GM19452 (cell line): ENCODE measurements around the gene STARD9.

ENCODE experiments used
- ATAC-seq: cut with Tn5 transposase; IDR thresholded peaks from one replicate; pipeline ENCODE4 v1.9.1; 2021; ENCODE audit not compliant: unreplicated experiment

Gene STARD9

GRCh38 chr15:42692536-42692935 lies 117.1 kb downstream of the STARD9 start:
- no peak for ATAC-seq

DNA sequence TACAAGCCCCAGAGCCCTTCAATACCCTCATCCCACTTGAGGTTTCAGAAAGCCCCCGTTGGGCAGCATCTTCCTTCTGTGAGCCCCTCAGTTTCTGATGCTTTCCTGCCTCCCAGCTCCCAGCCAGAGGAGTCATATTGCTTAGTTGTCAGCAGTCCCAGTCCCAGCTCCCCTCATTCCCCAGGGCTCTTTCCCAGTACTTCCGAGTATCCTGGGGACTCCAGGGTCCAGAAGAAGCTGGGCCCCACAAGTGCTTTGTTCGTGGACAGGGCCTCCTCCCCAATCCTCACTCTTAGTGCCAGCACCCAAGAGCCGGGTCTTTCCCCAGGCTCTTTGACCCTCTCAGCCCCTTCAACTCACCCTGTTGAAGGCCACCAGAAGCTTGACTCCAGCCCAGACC lies 117.6 kb downstream of the STARD9 start:
- ATAC-seq = no peak

DNA sequence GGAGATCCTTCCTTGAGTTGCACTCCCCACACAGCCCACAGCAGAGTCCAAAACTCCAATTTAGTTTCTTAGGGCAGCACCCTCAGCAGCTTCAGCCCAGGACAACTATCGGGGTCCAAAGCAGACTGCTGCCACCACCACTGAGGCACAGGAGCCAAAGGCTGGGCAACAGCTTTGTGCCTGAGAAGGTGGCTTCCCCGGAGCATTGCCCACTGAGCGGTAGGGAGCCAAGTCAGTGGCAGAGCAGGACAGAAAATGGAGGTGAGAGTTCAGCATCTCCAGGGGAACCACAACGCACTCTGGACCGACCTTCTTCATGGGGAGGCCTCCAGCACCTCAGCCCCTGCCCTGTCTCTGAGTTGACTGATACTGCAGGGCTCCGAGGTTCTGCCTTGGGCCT lies 118.1 kb downstream of the STARD9 start:
- ATAC-seq = no peak

- no peak for ATAC-seq
Measured at GRCh38 chr15:42693942-42694341, 118.5 kb downstream of the STARD9 start.

DNA sequence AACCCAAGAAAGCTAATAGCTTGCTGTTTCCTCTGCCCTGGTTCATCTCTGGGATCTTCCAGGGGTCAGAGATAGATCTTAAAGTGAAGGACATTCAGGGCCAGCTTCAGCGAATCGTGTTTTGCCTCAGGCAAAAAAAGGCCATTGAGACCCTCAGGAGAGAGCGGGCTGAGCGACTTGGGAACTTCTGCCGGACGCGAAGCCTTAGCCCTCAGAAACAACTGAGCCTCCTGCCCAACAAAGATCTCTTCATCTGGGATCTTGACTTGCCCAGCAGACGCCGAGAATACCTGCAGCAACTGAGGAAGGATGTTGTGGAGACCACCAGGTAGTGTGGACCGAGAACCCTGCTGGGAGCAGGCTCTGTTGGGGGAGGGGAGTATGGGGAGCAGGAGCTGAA lies 119.0 kb downstream of the STARD9 start:
- no peak for ATAC-seq

GRCh38 chr15:42695527-42696071 lies 120.2 kb downstream of the STARD9 start:
- no peak for ATAC-seq

DNA sequence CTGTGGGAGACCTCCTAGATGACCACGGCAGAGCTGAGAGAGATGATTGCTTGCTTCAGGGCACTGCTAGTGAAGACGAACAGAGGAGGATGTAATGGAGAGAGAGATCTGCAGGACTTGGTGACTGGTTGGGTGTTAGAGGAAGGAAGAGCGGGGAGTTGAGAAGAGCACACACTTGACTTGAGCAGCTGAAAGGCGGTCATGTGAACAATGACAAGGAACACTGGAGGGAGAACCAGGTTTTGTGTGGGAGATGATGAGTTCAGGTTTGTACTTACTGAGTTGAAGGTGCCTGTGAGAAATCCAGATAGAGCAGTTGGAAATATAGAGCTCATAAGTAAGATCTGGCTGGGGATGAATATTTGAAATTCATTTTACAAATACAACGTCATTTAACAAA lies 121.2 kb downstream of the STARD9 start:
- no peak for ATAC-seq

DNA sequence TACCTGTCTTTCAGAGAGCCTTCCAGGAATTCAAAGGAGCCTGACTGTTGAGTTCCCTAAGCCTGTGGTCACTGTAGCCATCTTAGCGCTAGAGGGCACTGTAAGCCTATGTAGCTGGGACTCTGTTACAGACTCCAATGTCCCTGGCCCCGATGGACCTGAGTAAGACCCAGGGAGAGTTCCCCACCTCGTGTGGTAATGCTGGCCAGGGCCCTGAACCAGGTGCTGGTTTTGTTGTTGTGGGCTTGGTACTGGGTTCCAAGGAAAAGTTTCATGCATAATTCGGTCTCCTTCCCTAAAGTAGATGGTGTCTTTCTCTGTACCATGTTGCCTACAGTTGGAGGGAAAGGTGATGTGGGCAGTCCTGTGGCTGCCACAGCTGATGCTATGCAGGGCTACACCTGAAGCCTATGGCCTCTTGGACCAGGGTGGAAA lies 129.1 kb downstream of the STARD9 start:
- ATAC-seq = no peak

- no peak for ATAC-seq
Measured at GRCh38 chr15:42705336-42705735, 129.9 kb downstream of the STARD9 start.

DNA sequence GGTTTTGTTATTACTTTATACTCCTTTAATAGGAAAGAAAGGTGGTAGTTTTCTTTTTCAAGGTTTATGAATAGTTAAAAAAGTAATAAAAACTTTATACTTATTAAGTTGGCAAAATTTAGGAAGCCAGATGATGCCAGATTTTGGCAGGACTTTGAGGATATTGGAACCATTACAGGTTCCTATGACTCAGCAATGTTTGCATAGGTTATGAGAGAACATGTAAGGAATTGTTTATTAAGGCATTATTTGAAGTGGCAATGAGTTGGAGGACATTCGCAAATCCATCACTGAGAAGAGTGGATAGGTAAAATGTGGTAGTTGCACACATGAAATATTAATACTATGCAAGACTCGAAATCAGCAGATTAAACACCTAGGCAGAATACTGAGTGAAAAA lies 131.7 kb downstream of the STARD9 start:
- ATAC-seq = no peak

GRCh38 chr15:42707873-42708544 lies 132.6 kb downstream of the STARD9 start:
- no peak for ATAC-seq

DNA sequence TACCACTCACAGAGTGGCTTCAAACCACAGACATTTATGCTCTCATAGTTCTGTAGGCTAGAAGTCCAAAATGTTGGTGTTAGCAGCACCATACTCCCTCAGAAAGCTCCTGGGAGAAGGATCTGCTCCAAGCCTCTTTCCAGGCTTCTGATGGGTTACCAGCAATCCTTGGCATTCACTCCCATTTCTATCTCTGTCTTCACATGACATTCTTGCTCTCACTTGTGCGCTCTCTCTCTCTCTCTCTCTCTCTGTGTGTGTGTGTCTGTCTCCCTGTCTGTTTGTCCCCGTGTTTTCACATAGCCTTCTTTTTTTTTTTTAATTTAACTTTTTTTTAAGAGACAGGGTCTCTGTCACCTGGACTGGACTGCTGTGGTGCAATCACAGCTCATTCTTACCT lies 135.3 kb downstream of the STARD9 start:
- ATAC-seq = no peak

GRCh38 chr15:42711746-42712145 lies 136.3 kb downstream of the STARD9 start:
- no peak for ATAC-seq

GRCh38 chr15:42712584-42712983 lies 137.2 kb downstream of the STARD9 start:
- ATAC-seq = no peak

GRCh38 chr15:42716125-42716524 lies 140.7 kb downstream of the STARD9 start:
- no peak for ATAC-seq

DNA sequence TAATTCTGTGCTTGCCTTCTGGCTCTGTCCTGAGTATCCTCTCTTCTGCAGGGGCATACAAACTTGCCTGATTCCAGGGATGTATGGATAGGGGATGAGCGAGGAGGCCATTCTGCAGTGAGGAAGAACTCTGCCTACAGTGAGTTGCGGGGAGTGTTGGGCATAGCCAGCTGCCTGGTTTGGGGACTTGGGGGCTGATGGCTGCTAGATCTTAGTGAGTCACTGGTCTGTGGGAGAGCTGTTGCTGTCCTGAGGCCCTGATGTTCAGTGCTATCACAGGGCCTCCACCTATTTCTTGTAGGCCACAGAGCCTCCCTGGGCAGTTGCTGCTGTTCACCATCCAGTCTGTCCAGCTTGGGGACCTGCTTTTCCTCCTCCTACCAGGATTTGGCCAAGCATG lies 141.2 kb downstream of the STARD9 start:
- no peak for ATAC-seq

DNA sequence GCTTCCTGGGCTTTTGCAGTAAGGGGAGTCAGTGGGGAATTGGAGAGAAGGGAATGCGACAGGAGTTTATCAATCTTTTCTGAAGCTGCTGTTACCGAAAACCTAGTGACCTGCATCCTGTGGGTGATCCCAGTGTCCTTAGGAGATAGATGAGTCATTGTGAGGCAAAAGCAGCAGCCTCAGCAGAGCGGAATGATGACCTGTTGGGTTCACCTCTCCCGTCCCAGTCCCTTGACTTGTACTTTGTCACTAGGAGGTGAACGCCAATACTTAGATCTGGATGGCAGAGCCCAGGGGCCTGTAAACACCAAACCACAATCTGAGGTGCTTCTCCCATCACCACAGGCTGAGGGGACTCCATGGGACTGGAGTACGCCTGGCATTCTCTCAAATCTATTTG lies 143.6 kb downstream of the STARD9 start:
- no peak for ATAC-seq

DNA sequence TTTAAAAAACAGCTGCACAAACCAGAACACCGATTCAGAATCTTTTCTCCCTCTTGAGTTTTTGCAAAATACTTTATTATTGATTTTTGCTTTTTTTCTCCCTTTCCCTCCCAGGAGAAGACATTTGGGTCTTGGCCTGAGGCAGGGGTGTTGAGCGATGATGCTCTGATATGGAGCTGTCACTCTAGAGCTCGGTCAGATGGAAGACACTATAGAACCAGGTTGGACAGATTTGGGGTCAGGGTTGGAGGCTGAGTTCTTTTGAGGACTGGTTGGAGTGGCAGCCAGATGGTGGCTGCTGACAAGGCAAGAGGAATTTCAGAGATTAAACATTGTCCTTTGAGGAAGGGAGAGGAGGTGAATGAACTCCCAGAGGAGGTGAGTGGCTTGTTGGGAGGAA lies 144.7 kb downstream of the STARD9 start:
- no peak for ATAC-seq

DNA sequence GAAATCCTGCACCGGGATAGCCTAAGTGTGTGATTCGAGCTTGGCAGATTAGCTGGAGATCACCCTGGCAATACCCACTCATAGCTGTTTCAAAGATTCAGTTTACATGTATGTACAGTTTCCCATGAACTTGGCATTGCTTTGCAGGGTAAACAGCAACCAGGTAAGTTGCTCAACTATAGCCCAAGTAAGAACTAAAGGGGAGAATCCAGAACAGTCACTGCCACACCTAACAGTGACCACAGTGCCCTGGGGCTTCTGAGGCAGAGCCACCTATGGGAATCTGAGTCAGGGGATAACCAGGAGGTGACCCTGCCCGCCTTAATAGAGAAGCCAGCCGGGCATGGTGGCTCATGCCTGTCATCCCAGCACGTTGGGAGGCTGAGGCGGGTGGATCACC lies 145.6 kb downstream of the STARD9 start:
- ATAC-seq = no peak

GRCh38 chr15:42721916-42722315 lies 146.5 kb downstream of the STARD9 start:
- ATAC-seq = no peak

DNA sequence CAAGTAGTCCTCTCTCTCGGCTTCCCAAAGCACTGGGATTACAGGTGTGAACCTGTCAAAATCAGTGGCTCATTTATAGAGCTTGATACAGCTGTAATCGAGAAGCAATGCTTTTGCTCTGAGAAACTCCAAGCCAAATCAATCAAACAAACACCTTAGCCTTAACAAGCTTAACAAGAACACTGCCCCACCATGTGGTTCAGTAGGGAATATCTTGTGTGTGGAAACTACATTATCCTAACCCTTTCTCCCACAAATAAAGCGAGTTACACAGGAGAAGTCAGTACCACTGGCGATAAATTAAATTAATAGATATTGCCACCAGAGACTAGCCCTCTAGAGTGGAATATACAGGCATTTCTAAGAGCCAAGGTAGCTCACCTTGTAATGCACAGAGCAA lies 147.7 kb downstream of the STARD9 start:
- ATAC-seq = no peak

DNA sequence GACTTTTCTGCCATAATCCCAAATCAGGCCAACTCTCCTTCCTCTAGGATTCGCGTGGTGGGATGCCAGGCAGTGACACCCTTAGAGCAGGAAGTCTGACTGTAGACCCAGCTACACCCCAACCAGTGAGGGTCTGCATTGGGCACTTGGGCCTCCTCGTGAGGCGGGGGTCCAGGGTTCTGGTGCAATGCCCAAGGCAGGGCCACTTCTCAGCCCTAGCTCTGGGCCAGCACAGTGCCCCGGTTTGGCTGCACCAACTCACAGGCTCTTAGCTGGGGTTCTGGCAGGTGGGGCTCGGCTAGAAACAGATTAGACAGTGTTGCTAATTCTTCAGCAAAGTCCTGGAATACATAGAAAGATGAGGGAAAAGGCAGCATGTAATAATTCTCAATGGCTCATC lies 148.9 kb downstream of the STARD9 start:
- ATAC-seq = no peak

DNA sequence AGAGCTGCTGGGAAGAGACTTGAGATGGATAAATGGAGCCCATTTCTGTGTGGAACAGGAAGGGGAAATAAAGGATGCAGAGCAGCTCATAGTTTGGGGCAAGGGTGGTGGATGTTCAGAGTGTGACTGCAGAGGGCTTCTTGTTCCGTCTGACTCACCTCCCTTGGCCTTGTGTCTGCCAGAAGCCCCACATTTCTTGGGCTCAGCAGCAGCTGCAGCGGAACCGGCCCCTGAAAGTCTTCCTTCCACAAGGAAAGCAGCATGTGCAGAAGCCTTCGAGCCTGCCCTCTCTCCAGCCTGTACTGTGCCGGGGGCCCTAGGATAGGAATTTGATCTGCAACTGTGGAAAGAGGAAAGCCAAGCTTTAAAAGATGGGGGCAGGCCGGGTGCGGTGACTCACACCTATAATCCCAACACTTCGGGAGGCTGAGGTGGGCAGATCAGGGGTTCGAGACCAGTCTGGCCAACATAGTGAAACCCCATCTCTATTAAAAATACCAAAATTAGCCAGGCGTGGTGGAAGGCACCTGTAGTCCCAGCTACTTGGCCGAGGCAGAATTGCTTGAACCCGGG lies 150.0 kb downstream of the STARD9 start:
- ATAC-seq = no peak
